DND-41 (cell line): Measurements from ENCODE around the gene MINAR1.

ENCODE experiments used
- ATAC-seq: fragments of 200-7000 bp; cut with Tn5 transposase; 3 replicates; pipeline ENCODE4 v1.9.1; 2021; ENCODE audit warnings: low read depth; ENCODE audit not compliant: insufficient read depth
- DNase-seq: peaks from one replicate; pipeline ENCODE4 v3.0.0-alpha.2; 2020
- H2AFZ ChIP-seq: 2 replicates; pipeline ENCODE4 v1.6.0; 2012; ENCODE audit warnings: low read depth, low read length
- H3K27ac ChIP-seq: 2 replicates; pipeline ENCODE4 v1.5.1; 2012; ENCODE audit warnings: low read length, inconsistent platforms
- H3K27me3 ChIP-seq: fragments of 200-600 bp; sonication (generic); 2 replicates; pipeline ENCODE4 v1.6.0; 2012; ENCODE audit warnings: low read length, mild to moderate bottlenecking, inconsistent platforms; ENCODE audit not compliant: insufficient read depth, poor library complexity
- H3K36me3 ChIP-seq: 2 replicates; pipeline ENCODE4 v1.5.1; 2012; ENCODE audit warnings: low read length, inconsistent platforms; ENCODE audit not compliant: insufficient read depth
- H3K4me1 ChIP-seq: 2 replicates; pipeline ENCODE4 v1.5.1; 2012; ENCODE audit warnings: mild to moderate bottlenecking, low read length; ENCODE audit not compliant: insufficient read depth
- H3K4me2 ChIP-seq: 2 replicates; pipeline ENCODE4 v1.6.0; 2012; ENCODE audit warnings: mild to moderate bottlenecking, moderate library complexity, low read length, inconsistent platforms; ENCODE audit not compliant: insufficient read depth
- H3K4me3 ChIP-seq, 2 experiments: fragments of 200-600 bp in 1 of 2; shearing (Covaris generic) in 1 of 2; 2 replicates each; pipeline ENCODE4 v1.5.1; 2012 to 2016; ENCODE audit warnings: inconsistent platforms in 2 of 2, low read length in 2 of 2, mild to moderate bottlenecking in 2 of 2, low read depth in 1 of 2, moderate library complexity in 1 of 2
- H3K79me2 ChIP-seq: 2 replicates; pipeline ENCODE4 v1.6.0; 2012; ENCODE audit warnings: low read length, inconsistent platforms; ENCODE audit not compliant: insufficient read depth
- H3K9ac ChIP-seq: 2 replicates; pipeline ENCODE4 v1.6.0; 2012; ENCODE audit warnings: low read depth, mild to moderate bottlenecking, inconsistent platforms, low read length, moderate library complexity
- H3K9me3 ChIP-seq: 2 replicates; pipeline ENCODE4 v1.5.1; 2012; ENCODE audit warnings: low read length, moderate library complexity, mild to moderate bottlenecking, inconsistent platforms; ENCODE audit not compliant: insufficient read depth, severe bottlenecking
- H4K20me1 ChIP-seq: 2 replicates; pipeline ENCODE4 v1.6.0; 2012; ENCODE audit warnings: low read length; ENCODE audit not compliant: insufficient read depth
- EZH2 ChIP-seq: IDR thresholded peaks from 3 replicates; pipeline ENCODE4 v1.6.1; 2012; ENCODE audit warnings: borderline replicate concordance, low read depth, mild to moderate bottlenecking, moderate library complexity, low read length, inconsistent platforms; ENCODE audit not compliant: severe bottlenecking
- TF ChIP-seq, protein P1 (sequence below): IDR thresholded peaks from 2 replicates; pipeline ENCODE4 v1.5.1; 2012; ENCODE audit warnings: borderline replicate concordance, low read length, moderate library complexity, mild to moderate bottlenecking; ENCODE audit not compliant: poor library complexity, severe bottlenecking; ENCODE audit errors: extremely low read depth

The MINAR1 gene

GRCh38 chr15:79433276-79433990 lies 1.3 kb downstream of the MINAR1 start:
- Histone ChIP-seq H3K36me3 (no peaks in the 10 kb centered on the region), H3K79me2 (no peaks in the 10 kb centered on the region), H3K27me3 (no peaks in the 10 kb centered on the region), H3K27ac (no peak overlapping the region), H3K4me1 (no peaks in the 10 kb centered on the region), H3K4me2 (no peak overlapping the region), H3K9me3 (no peaks in the 10 kb centered on the region), H2AFZ (no peak overlapping the region), H3K4me3 (no peak overlapping the region), H3K9ac (no peak overlapping the region), H4K20me1 (no peaks in the 10 kb centered on the region)
- no peak for DNase-seq
- no peak for TF ChIP-seq EZH2
- TF ChIP-seq, protein P1, sequence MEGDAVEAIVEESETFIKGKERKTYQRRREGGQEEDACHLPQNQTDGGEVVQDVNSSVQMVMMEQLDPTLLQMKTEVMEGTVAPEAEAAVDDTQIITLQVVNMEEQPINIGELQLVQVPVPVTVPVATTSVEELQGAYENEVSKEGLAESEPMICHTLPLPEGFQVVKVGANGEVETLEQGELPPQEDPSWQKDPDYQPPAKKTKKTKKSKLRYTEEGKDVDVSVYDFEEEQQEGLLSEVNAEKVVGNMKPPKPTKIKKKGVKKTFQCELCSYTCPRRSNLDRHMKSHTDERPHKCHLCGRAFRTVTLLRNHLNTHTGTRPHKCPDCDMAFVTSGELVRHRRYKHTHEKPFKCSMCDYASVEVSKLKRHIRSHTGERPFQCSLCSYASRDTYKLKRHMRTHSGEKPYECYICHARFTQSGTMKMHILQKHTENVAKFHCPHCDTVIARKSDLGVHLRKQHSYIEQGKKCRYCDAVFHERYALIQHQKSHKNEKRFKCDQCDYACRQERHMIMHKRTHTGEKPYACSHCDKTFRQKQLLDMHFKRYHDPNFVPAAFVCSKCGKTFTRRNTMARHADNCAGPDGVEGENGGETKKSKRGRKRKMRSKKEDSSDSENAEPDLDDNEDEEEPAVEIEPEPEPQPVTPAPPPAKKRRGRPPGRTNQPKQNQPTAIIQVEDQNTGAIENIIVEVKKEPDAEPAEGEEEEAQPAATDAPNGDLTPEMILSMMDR, result no peak
- no peak for ATAC-seq

GRCh38 chr15:79434361-79434760 lies 2.2 kb downstream of the MINAR1 start:
- Histone ChIP-seq H3K27ac (no peak overlapping the region), H3K4me2 (no peak overlapping the region), H3K79me2 (no peaks in the 10 kb centered on the region), H4K20me1 (no peaks in the 10 kb centered on the region), H3K4me3 (no peak overlapping the region), H2AFZ (no peak overlapping the region), H3K9ac (no peak overlapping the region), H3K36me3 (no peaks in the 10 kb centered on the region), H3K27me3 (no peaks in the 10 kb centered on the region), H3K9me3 (no peaks in the 10 kb centered on the region), H3K4me1 (no peaks in the 10 kb centered on the region)
- TF ChIP-seq, protein P1, result no peak
- TF ChIP-seq EZH2, result no peak
- no peak for ATAC-seq
- DNase-seq, result no peak

GRCh38 chr15:79436037-79436780 lies 4.1 kb downstream of the MINAR1 start:
- H3K27ac ChIP-seq, result no peak overlapping the region
- no peak for ATAC-seq
- H3K4me2 ChIP-seq, result no peak overlapping the region

More at GRCh38 chr15:79436037-79436780, 4.1 kb downstream of the MINAR1 start:
- Histone ChIP-seq H2AFZ (no peak overlapping the region), H3K27me3 (no peaks in the 10 kb centered on the region), H3K36me3 (no peaks in the 10 kb centered on the region), H3K4me3 (no peak overlapping the region), H3K9me3 (no peaks in the 10 kb centered on the region), H3K79me2 (no peaks in the 10 kb centered on the region), H4K20me1 (no peaks in the 10 kb centered on the region), H3K4me1 (no peaks in the 10 kb centered on the region), H3K9ac (no peak overlapping the region)
- no peak for DNase-seq
- TF ChIP-seq EZH2, result no peak
- TF ChIP-seq, protein P1, result no peak
